Central memory CD8-positive, alpha-beta T cell (primary cell): ENCODE results near the gene PPEF2.

ENCODE experiments used
- ATAC-seq: fragments of 150-1000 bp; cut with Tn5 transposase; replicated peaks from 2 replicates; pipeline ENCODE4 v1.10.0; 2022; ENCODE audit warnings: mild to moderate bottlenecking, moderate FRiP score, moderate number of reproducible peaks; ENCODE audit not compliant: poor library complexity, severe bottlenecking; ENCODE audit errors: extremely low read depth
- DNase-seq, 2 donors: peaks; one replicate each; pipeline ENCODE4 v3.0.0; 2021; ENCODE audit warnings: low spot score in 2 of 2
- H3K27ac Mint-ChIP-seq: one replicate; pipeline ENCODE4 v1.8.0; 2022; ENCODE audit warnings: low read depth, mild to moderate bottlenecking, moderate library complexity, mixed read lengths
- H3K27me3 Mint-ChIP-seq: one replicate; pipeline ENCODE4 v1.8.0; 2022; ENCODE audit warnings: mixed read lengths
- H3K36me3 Mint-ChIP-seq: one replicate; pipeline ENCODE4 v1.8.0; 2022; ENCODE audit warnings: mild to moderate bottlenecking, moderate library complexity, mixed read lengths; ENCODE audit not compliant: insufficient read depth
- H3K4me1 Mint-ChIP-seq: one replicate; pipeline ENCODE4 v1.8.0; 2022; ENCODE audit warnings: mixed read lengths
- H3K4me3 Mint-ChIP-seq: one replicate; pipeline ENCODE4 v1.8.0; 2022; ENCODE audit warnings: mild to moderate bottlenecking, moderate library complexity, mixed read lengths
- H3K9me3 Mint-ChIP-seq: one replicate; pipeline ENCODE4 v1.8.0; 2022; ENCODE audit warnings: mixed read lengths

Gene PPEF2

DNA sequence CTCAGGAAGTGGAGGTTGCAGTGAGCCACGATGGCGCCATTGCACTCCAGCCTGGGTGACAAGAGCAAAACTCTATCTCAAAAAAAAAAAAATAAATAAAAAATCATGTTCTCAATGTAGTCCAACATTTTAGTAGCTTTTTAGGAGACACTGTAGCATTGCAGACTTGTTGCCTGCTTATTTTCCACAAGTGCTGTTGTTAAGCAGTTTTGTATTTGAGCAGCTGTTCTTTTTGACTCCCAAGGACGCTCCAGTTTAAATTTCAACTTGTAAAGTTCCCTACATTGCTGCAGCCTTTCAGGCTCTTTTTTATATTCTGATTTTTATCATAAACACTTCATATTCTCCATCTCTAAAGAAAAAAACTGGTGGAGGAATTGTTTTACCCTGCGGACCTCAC lies 83.1 kb downstream of the PPEF2 start:
- Mint-ChIP-seq H3K4me3 (no peak overlapping the region), H3K27me3 (no peaks in the 10 kb centered on the region), H3K9me3 (no peaks in the 10 kb centered on the region), H3K4me1 (no peaks in the 10 kb centered on the region), H3K27ac (no peak overlapping the region), H3K36me3 (peaks cover 6% of the 10 kb centered on the region)
- no peak for DNase-seq
- no peak for ATAC-seq

DNA sequence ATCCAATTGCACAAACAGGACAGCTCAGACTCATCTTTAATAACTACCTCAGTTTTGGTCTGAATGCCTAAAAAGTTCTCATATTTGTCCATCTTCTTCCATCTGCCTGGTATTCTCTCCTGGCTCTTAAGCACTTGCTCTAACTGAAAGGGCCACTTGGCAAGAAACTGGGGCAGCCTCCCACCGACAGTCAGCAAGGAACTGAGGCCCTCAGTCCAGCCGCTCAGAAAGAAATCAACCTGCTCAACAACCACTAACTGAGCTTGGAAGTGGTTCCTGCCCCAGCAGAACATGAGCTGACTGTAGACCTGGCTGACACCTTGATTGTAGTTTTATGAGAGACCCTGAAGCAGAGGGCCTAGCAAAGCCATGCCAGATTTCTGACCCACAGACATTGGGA lies 84.4 kb downstream of the PPEF2 start:
- no peak for DNase-seq
- Mint-ChIP-seq H3K27me3 (no peaks in the 10 kb centered on the region), H3K36me3 (peaks cover 9% of the 10 kb centered on the region), H3K9me3 (no peaks in the 10 kb centered on the region), H3K27ac (no peak overlapping the region), H3K4me3 (no peak overlapping the region), H3K4me1 (no peaks in the 10 kb centered on the region)
- no peak for ATAC-seq
